ENCODE data around the gene AP3S2. TPM values are rescaled to one million over a fixed set of nuclear protein-coding genes. Genes with fewer than 3 reads are reported as not detected.
A peak's percentile ranks its signal among the peaks of the same experiment; 100 is the strongest.

AP3S2 gene
- total RNA-seq, 1 donor from 2014 or later, result 39.5 TPM

DNA sequence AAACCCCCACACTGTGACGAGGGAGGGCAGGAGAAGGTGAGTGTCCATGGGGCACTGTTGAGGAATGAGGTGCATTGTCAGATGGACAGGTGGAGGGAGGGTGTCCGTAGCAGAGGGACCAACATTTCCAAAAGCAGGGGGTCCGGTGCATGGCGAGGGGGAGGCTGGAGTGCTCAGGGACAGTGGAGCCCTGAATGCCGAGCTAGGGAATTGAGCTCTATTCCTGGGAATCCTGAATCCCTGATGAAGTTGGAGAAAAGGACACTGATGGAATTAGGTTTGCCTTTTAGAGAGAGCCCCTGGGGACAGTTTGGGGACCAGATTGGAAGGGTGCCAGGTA, 71.2 kb downstream of the AP3S2 start:
- TF ChIP-seq POLR2A (IDR thresholded peaks at IDR 0.05), result no peak
- TF ChIP-seq POLR2AphosphoS5 (IDR thresholded peaks at IDR 0.05; ENCODE audit: insufficient read depth in 1 of 2, low read depth in 1 of 2), result no peak
- TF ChIP-seq, protein P1, sequence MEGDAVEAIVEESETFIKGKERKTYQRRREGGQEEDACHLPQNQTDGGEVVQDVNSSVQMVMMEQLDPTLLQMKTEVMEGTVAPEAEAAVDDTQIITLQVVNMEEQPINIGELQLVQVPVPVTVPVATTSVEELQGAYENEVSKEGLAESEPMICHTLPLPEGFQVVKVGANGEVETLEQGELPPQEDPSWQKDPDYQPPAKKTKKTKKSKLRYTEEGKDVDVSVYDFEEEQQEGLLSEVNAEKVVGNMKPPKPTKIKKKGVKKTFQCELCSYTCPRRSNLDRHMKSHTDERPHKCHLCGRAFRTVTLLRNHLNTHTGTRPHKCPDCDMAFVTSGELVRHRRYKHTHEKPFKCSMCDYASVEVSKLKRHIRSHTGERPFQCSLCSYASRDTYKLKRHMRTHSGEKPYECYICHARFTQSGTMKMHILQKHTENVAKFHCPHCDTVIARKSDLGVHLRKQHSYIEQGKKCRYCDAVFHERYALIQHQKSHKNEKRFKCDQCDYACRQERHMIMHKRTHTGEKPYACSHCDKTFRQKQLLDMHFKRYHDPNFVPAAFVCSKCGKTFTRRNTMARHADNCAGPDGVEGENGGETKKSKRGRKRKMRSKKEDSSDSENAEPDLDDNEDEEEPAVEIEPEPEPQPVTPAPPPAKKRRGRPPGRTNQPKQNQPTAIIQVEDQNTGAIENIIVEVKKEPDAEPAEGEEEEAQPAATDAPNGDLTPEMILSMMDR (IDR thresholded peaks at IDR 0.05), result no peak
- Histone ChIP-seq H3K4me3 (no peak overlapping the region), H3K27me3 (no peaks in the 10 kb centered on the region), H3K4me1 (peaks cover 4% of the 10 kb centered on the region), H3K36me3 (no peaks in the 10 kb centered on the region), H3K27ac (no peak overlapping the region), H3K9me3 (no peaks in the 10 kb centered on the region)
- DNase-seq (ENCODE audit: extremely low spot score in 2 of 2), result no peak
- intact Hi-C loops (cut with DNase I), result no loop called here

DNA sequence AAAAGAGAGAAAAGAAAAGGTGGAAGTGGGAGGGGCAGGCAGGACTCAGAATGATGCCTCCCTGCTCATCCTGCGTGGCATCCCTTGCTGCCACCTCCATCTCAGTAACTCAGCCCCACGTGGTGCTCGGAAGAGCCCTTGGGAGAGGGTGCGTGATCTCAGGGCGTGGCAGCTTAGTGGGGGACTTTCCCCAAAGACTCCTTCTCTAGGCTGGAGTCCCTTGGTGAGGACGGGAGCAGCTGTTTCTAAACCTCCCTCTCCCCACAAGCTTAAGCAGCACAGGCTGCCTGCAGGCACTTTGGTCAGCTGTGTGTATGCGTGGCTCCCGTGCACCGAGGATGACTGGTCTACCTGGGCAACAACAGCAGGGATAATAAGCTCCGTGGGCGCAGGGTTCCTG, 71.8 kb downstream of the AP3S2 start:
- Histone ChIP-seq H3K4me3 (no peak overlapping the region), H3K27ac (no peak overlapping the region)

DNA sequence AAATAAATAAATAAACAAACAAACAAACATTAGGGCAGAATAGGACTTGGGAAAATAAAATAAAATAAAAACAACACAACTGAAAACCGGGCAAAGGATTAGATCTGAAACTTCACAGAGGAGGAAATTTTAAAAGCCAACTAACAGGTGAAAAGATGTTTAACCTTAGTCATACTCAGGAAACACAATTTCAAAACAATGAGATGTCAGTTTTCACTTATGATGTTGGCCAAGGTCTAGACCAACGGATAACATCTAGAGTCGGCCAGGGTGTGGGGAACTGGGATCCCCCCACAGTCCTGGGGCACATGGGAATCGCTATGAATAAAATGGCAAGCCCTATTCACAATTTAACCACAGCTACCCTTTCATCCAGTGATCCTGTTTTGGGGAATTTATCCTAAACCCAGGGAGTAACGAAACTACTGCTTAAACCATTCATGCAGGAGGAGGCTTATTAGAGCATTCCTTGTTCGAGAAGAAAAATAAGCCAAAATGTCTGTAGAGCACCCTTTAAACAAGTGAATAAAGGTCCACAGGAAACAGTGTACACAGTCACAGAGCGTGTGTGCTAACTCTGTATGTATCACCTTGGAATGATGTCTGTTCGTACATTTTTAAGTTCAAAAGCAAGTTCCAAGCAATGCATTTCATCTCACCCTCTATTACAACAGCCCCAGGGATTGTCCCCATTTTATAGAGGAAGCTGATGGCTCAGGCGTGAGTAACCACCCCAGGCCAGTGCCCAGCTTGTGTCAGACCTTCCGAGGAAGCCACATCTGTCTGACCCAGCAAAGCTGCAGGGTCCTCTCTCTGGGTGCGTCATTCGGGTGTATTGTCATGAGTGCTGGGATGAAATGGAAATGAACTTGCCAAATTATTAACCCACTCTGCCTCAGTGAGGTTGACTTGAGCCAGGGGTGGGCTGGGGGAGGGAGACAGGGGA, 72.9 kb downstream of the AP3S2 start:
- intact Hi-C loops (cut with DNase I), result no loop called here

More for the DNA sequence above, 71.8 kb downstream of the AP3S2 start:
- DNase-seq (ENCODE audit: extremely low spot score in 2 of 2), result no peak
- Histone ChIP-seq H3K4me1 (no peaks in the 10 kb centered on the region), H3K9me3 (no peaks in the 10 kb centered on the region), H3K36me3 (no peaks in the 10 kb centered on the region), H3K27me3 (no peaks in the 10 kb centered on the region)
- TF ChIP-seq, protein P1 (IDR thresholded peaks at IDR 0.05), result no peak
- no peak for TF ChIP-seq POLR2AphosphoS5 (IDR thresholded peaks at IDR 0.05; ENCODE audit: insufficient read depth in 1 of 2, low read depth in 1 of 2)
- TF ChIP-seq POLR2A (IDR thresholded peaks at IDR 0.05), result no peak
- intact Hi-C loops (cut with DNase I), result no loop called here

DNA sequence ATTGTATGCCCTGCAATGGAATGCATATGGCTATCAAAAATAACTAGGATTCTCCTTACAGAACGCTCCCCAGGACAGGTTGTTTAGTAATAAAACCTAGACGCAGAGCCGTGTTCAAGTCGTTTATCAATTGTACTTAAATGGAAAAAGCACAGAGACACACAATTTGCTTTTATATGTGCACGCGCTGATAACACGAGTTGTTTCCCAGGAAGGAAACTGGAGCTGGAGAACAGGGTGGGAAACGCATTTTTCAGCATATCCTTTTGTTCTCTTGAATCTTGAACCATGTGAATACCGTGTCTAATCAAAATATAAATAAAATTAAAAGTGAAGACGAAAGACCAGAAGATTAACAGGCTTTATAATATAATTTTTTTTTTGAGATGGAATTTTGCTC, 75.5 kb downstream of the AP3S2 start:
- H3K27ac ChIP-seq, result no peak overlapping the region
- peaks cover 20% of the 10 kb centered on the region for H3K4me1 ChIP-seq
- H3K9me3 ChIP-seq, result no peaks in the 10 kb centered on the region
- no peak for DNase-seq (ENCODE audit: extremely low spot score in 2 of 2)
- H3K36me3 ChIP-seq, result no peaks in the 10 kb centered on the region
- intact Hi-C loops (cut with DNase I), result no loop called here
- no peak overlapping the region for H3K4me3 ChIP-seq
- TF ChIP-seq POLR2AphosphoS5 (IDR thresholded peaks at IDR 0.05; ENCODE audit: insufficient read depth in 1 of 2, low read depth in 1 of 2) (no peak), POLR2A (IDR thresholded peaks at IDR 0.05) (no peak)
- TF ChIP-seq, protein P1 (IDR thresholded peaks at IDR 0.05), result no peak
- H3K27me3 ChIP-seq, result no peaks in the 10 kb centered on the region

More for the DNA sequence above, 72.9 kb downstream of the AP3S2 start:
- Histone ChIP-seq H3K27ac (peak overlapping the region; percentile 18), H3K4me1 (no peaks in the 10 kb centered on the region), H3K4me3 (no peak overlapping the region), H3K9me3 (no peaks in the 10 kb centered on the region), H3K36me3 (no peaks in the 10 kb centered on the region), H3K27me3 (no peaks in the 10 kb centered on the region)
- no peak for DNase-seq (ENCODE audit: extremely low spot score in 2 of 2)
- TF ChIP-seq POLR2A (IDR thresholded peaks at IDR 0.05), result no peak
- peak in 1 of 2 donors; percentile 23 for TF ChIP-seq POLR2AphosphoS5 (IDR thresholded peaks at IDR 0.05; ENCODE audit: insufficient read depth in 1 of 2, low read depth in 1 of 2)
- TF ChIP-seq, protein P1 (IDR thresholded peaks at IDR 0.05), result no peak

DNA sequence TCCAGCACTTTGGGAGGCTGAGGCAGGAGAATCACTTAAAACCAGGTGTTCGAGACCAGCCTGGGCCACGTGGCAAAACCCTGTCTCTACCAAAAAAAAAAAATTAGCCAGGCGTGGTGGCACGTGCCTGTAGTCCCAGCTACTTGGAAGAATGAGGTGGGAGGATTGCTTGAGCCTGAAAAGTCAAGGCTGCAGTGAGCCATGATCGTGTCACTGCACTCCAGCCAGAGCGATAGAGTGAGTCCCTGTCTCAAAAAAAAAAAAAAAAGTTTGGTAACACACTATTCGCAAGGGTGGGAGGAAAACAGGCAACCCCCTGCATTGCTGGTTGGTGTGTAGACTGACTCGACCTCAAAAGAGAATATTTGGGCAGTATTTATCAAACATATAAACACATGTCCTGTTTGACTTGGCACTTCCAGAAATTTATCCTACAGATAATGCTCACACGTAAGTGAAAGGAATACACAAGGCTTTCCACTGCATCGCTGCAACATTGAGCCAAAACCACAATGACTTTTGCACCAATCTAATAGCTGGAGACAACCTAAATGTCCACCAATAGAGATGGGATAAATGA, 76.0 kb downstream of the AP3S2 start:
- intact Hi-C loops (cut with DNase I), result no loop called here
- peaks cover 25% of the 10 kb centered on the region for H3K4me1 ChIP-seq
- H3K4me3 ChIP-seq, result no peak overlapping the region
- H3K9me3 ChIP-seq, result no peaks in the 10 kb centered on the region
- H3K36me3 ChIP-seq, result no peaks in the 10 kb centered on the region
- H3K27ac ChIP-seq, result no peak overlapping the region
- DNase-seq (ENCODE audit: extremely low spot score in 2 of 2), result no peak
- TF ChIP-seq POLR2A (IDR thresholded peaks at IDR 0.05), result no peak
- no peak for TF ChIP-seq POLR2AphosphoS5 (IDR thresholded peaks at IDR 0.05; ENCODE audit: insufficient read depth in 1 of 2, low read depth in 1 of 2)
- TF ChIP-seq, protein P1 (IDR thresholded peaks at IDR 0.05), result no peak
- H3K27me3 ChIP-seq, result no peaks in the 10 kb centered on the region

All from vagina (tissue), 2 donors.